Measurements from ENCODE around the gene RSF1.

- TF ChIP-seq TAF1 (IDR thresholded peaks at IDR 0.05; ENCODE audit: low read depth, low read length): no peak
- no peak for TF ChIP-seq POU2F2 (IDR thresholded peaks at IDR 0.05; ENCODE audit: low read depth, low read length)
Observed at GRCh38 chr11:77729063-77729462, 91.5 kb downstream of the RSF1 start.

All from GM12891 (cell line).